Progenitor cell of endocrine pancreas (in vitro differentiated cells): ENCODE results near the gene PRDM7. TPM values are rescaled to one million over a fixed set of nuclear protein-coding genes. Genes with fewer than 3 reads are reported as not detected.
A peak's percentile ranks its signal among the peaks of the same experiment; 100 is the strongest.

ENCODE experiments used
- DNase-seq: peaks from one replicate; pipeline ENCODE4 v3.0.0; 2021; ENCODE audit warnings: low spot score; ENCODE audit not compliant: unreplicated experiment
- H3K27ac Mint-ChIP-seq: 2 replicates; pipeline ENCODE4 v1.8.0; 2021; ENCODE audit warnings: mild to moderate bottlenecking, moderate library complexity, mixed read lengths
- H3K27me3 Mint-ChIP-seq: 2 replicates; pipeline ENCODE4 v1.8.0; 2021; ENCODE audit warnings: mixed read lengths
- H3K36me3 Mint-ChIP-seq: 2 replicates; pipeline ENCODE4 v1.8.0; 2022; ENCODE audit warnings: mixed read lengths; ENCODE audit not compliant: insufficient read depth
- H3K4me1 Mint-ChIP-seq: 2 replicates; pipeline ENCODE4 v1.8.0; 2021; ENCODE audit warnings: low read depth, mixed read lengths
- H3K4me3 Mint-ChIP-seq: 2 replicates; pipeline ENCODE4 v1.8.0; 2021; ENCODE audit warnings: low read depth, mild to moderate bottlenecking, moderate library complexity, mixed read lengths
- H3K9me3 Mint-ChIP-seq: 2 replicates; pipeline ENCODE4 v1.8.0; 2021; ENCODE audit warnings: low read depth, mixed read lengths
- CTCF ChIP-seq: fragments of 200-600 bp; sonication (generic); IDR thresholded peaks from one replicate; pipeline ENCODE4 v1.5.0; 2021; ENCODE audit warnings: antibody characterized with exemption, mild to moderate bottlenecking; ENCODE audit not compliant: unreplicated experiment
- total RNA-seq: library from RNA; stranded (reverse); gene quantifications from 2 replicates; pipeline ENCODE4 v1.2.1, GENCODE V29; 2021

Gene PRDM7
- total RNA-seq, 1 donor from 2014 or later = not detected

- TF ChIP-seq CTCF = no peak
- no peak for DNase-seq
- Mint-ChIP-seq H3K4me1 (peaks cover 9% of the 10 kb centered on the region), H3K4me3 (peak overlapping the region; percentile 17), H3K27me3 (no peaks in the 10 kb centered on the region), H3K27ac (no peak overlapping the region), H3K36me3 (no peaks in the 10 kb centered on the region), H3K9me3 (no peaks in the 10 kb centered on the region)
Measured at GRCh38 chr16:90015586-90016338, 61.4 kb downstream of the PRDM7 start.

GRCh38 chr16:90012991-90013745, 64.0 kb downstream of the PRDM7 start:
- H3K27me3 Mint-ChIP-seq = no peaks in the 10 kb centered on the region
- TF ChIP-seq CTCF = no peak
- no peaks in the 10 kb centered on the region for H3K4me1 Mint-ChIP-seq
- no peak for DNase-seq
- no peak overlapping the region for H3K4me3 Mint-ChIP-seq
- no peaks in the 10 kb centered on the region for H3K9me3 Mint-ChIP-seq
- peak overlapping the region; percentile 77 for H3K27ac Mint-ChIP-seq
- H3K36me3 Mint-ChIP-seq = no peaks in the 10 kb centered on the region

DNA sequence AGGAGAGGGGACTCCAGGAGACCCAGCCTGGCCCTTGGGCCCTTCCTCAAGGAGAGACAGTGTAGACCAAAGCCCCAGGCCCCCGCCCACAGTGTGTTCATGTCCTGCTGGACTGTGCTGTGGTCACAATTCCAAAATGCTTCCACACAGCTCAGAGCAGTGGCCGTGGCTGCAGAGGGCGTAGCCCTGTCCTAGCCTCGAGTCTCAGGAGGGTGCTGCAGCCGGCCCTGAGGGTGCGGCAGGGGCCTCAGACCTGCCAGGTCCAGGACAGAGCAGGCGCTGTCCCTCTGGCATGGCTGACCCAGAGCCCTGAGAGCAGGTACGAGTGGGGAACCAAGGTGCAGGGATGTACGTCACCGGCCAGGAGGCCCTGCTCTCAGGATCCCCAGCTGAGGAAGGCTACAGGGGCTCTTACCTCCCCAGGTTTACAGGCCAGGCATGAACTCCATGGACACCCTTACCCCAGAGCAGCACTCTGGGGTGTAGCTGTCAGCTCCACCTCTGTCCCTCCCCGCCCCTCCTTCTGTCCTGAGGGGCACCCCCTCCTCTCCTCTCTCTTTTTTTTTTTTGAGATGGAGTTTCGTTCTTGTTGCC, 65.1 kb downstream of the PRDM7 start:
- no peak for TF ChIP-seq CTCF
- no peak for DNase-seq
- Mint-ChIP-seq H3K36me3 (no peaks in the 10 kb centered on the region), H3K9me3 (no peaks in the 10 kb centered on the region), H3K4me1 (no peaks in the 10 kb centered on the region), H3K27ac (no peak overlapping the region), H3K4me3 (no peak overlapping the region), H3K27me3 (no peaks in the 10 kb centered on the region)

GRCh38 chr16:90011508-90011819, 65.7 kb downstream of the PRDM7 start:
- H3K4me3 Mint-ChIP-seq = no peak overlapping the region
- H3K36me3 Mint-ChIP-seq = no peaks in the 10 kb centered on the region
- no peak overlapping the region for H3K27ac Mint-ChIP-seq
- no peaks in the 10 kb centered on the region for H3K27me3 Mint-ChIP-seq
- no peak for DNase-seq
- no peaks in the 10 kb centered on the region for H3K9me3 Mint-ChIP-seq
- no peaks in the 10 kb centered on the region for H3K4me1 Mint-ChIP-seq
- TF ChIP-seq CTCF = no peak

DNA sequence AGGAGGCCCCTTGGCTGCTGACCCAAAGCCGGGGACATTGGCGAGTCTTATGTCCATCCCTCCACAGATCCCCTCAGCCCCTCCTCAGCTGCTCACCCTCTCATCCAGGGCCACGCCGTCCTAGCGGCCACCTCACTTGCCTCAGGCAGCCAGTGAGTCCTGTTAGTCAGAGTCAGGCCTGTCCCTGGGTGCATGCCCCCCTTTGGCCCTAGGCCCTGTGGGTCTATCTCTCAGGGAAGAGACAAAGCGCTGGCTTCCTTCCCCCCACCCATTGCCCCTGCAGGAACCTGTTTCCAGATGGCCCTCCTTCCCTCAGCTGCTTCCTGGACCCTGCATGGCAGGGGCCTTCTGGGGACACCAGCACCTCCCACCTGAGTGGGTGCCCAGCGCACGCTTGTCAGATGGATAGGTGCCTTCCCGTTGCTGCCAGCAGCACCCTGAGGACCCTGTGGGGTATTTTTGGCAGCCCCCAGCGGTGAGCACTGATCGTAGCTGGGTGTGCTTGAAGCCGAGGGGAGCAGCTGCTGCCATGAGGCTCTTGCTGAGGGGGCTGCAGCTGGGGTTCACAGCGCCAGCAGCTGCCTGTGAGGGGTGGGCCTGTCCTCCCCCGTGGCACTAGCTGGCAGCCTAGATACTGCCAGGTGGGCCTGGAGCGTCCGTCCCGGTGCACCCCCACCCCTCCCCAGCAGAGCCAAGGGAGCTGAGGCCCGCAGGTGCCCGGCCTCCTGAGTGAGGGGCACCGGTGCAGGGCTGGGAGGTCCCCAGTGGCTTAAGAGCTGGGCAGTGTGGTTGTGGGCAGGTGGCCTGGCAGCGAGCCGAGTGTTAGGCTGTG, 66.2 kb downstream of the PRDM7 start:
- Mint-ChIP-seq H3K36me3 (no peaks in the 10 kb centered on the region), H3K4me3 (no peak overlapping the region), H3K4me1 (no peaks in the 10 kb centered on the region), H3K27me3 (no peaks in the 10 kb centered on the region), H3K9me3 (no peaks in the 10 kb centered on the region), H3K27ac (no peak overlapping the region)
- DNase-seq = no peak
- no peak for TF ChIP-seq CTCF
